ENCODE results near the gene CLEC4F. TPM values are rescaled to one million over a fixed set of nuclear protein-coding genes. Genes with fewer than 3 reads are reported as not detected.

CLEC4F gene
- total RNA-seq, 1 experiment from 2014 or later: not detected

DNA sequence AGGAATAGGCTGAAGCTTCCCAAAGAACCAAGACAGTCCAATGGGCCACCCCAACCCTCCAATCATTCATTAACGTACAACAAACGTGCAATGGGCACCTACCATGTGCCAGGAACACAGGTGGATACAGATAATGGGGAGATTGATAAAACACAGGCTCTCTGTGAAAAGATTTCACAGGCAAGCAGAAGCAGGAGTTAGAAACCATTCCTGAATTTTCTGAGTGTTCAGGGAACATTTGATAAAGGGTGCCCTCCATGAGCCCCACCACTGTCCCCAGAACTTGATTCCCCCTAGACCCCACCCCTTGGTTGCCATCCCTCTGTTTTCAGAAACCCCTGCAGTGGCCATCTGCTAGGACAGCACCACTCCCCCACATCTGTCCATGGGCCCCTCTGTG is 13.7 kb upstream of the CLEC4F start:
- POLR2A ChIA-PET (ENCODE audit: unreplicated experiment): no interaction called here
- H3K4me1 ChIP-seq (replicated peaks; ENCODE audit: insufficient read depth): no peaks in the 10 kb centered on the region
- H3K9me3 ChIP-seq (ENCODE audit: insufficient read depth, low read depth): no peaks in the 10 kb centered on the region
- H3F3A ChIP-seq (ENCODE audit: insufficient read depth, low read depth): no peaks in the 10 kb centered on the region
- no peaks in the 10 kb centered on the region for H3K79me2 ChIP-seq (ENCODE audit: low read depth)
- TF ChIP-seq, protein P1, sequence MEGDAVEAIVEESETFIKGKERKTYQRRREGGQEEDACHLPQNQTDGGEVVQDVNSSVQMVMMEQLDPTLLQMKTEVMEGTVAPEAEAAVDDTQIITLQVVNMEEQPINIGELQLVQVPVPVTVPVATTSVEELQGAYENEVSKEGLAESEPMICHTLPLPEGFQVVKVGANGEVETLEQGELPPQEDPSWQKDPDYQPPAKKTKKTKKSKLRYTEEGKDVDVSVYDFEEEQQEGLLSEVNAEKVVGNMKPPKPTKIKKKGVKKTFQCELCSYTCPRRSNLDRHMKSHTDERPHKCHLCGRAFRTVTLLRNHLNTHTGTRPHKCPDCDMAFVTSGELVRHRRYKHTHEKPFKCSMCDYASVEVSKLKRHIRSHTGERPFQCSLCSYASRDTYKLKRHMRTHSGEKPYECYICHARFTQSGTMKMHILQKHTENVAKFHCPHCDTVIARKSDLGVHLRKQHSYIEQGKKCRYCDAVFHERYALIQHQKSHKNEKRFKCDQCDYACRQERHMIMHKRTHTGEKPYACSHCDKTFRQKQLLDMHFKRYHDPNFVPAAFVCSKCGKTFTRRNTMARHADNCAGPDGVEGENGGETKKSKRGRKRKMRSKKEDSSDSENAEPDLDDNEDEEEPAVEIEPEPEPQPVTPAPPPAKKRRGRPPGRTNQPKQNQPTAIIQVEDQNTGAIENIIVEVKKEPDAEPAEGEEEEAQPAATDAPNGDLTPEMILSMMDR (conservative IDR thresholded peaks at IDR 0.05): no peak
- no peak for TF ChIP-seq EZH2 (IDR thresholded peaks at IDR 0.05; ENCODE audit: low read depth)
- no peak overlapping the region for H3K27ac ChIP-seq
- no peaks in the 10 kb centered on the region for H3K36me3 ChIP-seq (ENCODE audit: low read depth)
- no peaks in the 10 kb centered on the region for H4K20me1 ChIP-seq (ENCODE audit: insufficient read depth)
- no TSS peak for BruUV-seq (replicated peaks)
- H2AFZ ChIP-seq: no peak overlapping the region
- DNase-seq: no peak
- no peaks in the 10 kb centered on the region for H3K9me2 ChIP-seq (ENCODE audit: insufficient read depth)
- CTCF ChIA-PET: no interaction called here
- H3K4me2 ChIP-seq: no peak overlapping the region
- H3K27me3 ChIP-seq (ENCODE audit: insufficient read depth, low read depth): peaks cover 86% of the 10 kb centered on the region
- no peak overlapping the region for H3K4me3 ChIP-seq
- intact Hi-C loops (cut with micrococcal nuclease; ENCODE audit: unreplicated experiment): no loop called here

DNA sequence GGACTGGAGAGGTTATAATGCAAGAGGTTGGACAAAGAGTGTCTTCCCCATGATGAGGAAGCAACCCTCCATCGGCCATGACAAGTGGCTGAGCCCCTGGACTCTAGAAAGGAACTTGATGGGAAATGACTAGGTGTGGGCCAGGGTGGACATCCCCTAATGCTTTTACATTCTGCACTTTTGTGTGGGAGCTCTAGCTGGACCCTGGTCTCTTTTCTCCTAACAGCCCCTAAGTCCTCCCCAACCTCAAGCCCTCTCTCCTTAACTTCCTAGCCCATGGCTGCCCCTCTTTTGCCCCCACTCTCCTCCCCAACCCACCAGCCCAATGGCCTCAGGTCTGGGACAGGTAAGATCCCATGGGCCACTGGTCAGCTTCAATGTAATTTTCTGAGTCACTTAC is 12.8 kb upstream of the CLEC4F start:
- H3F3A ChIP-seq (ENCODE audit: insufficient read depth, low read depth): no peaks in the 10 kb centered on the region
- no peaks in the 10 kb centered on the region for H3K4me1 ChIP-seq (replicated peaks; ENCODE audit: insufficient read depth)
- no peak for DNase-seq
- ChIA-PET POLR2A (ENCODE audit: unreplicated experiment) (no interaction called here), CTCF (no interaction called here)
- H3K9me2 ChIP-seq (ENCODE audit: insufficient read depth): no peaks in the 10 kb centered on the region
- H3K4me2 ChIP-seq: no peak overlapping the region
- H3K27ac ChIP-seq: no peak overlapping the region
- TF ChIP-seq, protein P1 (conservative IDR thresholded peaks at IDR 0.05): no peak
- no peak for TF ChIP-seq EZH2 (IDR thresholded peaks at IDR 0.05; ENCODE audit: low read depth)
- intact Hi-C loops (cut with micrococcal nuclease; ENCODE audit: unreplicated experiment): no loop called here
- H4K20me1 ChIP-seq (ENCODE audit: insufficient read depth): no peaks in the 10 kb centered on the region
- H3K36me3 ChIP-seq (ENCODE audit: low read depth): no peaks in the 10 kb centered on the region
- no peaks in the 10 kb centered on the region for H3K79me2 ChIP-seq (ENCODE audit: low read depth)
- H3K27me3 ChIP-seq (ENCODE audit: insufficient read depth, low read depth): peaks cover 86% of the 10 kb centered on the region
- H3K4me3 ChIP-seq: no peak overlapping the region
- no TSS peak for BruUV-seq (replicated peaks)
- H2AFZ ChIP-seq: no peak overlapping the region
- H3K9me3 ChIP-seq (ENCODE audit: insufficient read depth, low read depth): no peaks in the 10 kb centered on the region

GRCh38 chr2:70832386-70832785 is 12.0 kb upstream of the CLEC4F start:
- intact Hi-C loops (cut with micrococcal nuclease; ENCODE audit: unreplicated experiment): no loop called here
- H3K79me2 ChIP-seq (ENCODE audit: low read depth): no peaks in the 10 kb centered on the region
- no peaks in the 10 kb centered on the region for H3K9me3 ChIP-seq (ENCODE audit: insufficient read depth, low read depth)
- BruUV-seq (replicated peaks): no TSS peak
- POLR2A ChIA-PET (ENCODE audit: unreplicated experiment): no interaction called here
- H3K36me3 ChIP-seq (ENCODE audit: low read depth): no peaks in the 10 kb centered on the region
- H3K4me3 ChIP-seq: no peak overlapping the region
- H3K27me3 ChIP-seq (ENCODE audit: insufficient read depth, low read depth): peaks cover 93% of the 10 kb centered on the region
- no peaks in the 10 kb centered on the region for H3F3A ChIP-seq (ENCODE audit: insufficient read depth, low read depth)
- H3K9me2 ChIP-seq (ENCODE audit: insufficient read depth): no peaks in the 10 kb centered on the region
- CTCF ChIA-PET: no interaction called here
- no peak for DNase-seq
- H3K27ac ChIP-seq: no peak overlapping the region
- no peak for TF ChIP-seq EZH2 (IDR thresholded peaks at IDR 0.05; ENCODE audit: low read depth)
- TF ChIP-seq, protein P1 (conservative IDR thresholded peaks at IDR 0.05): no peak
- no peaks in the 10 kb centered on the region for H3K4me1 ChIP-seq (replicated peaks; ENCODE audit: insufficient read depth)
- H3K4me2 ChIP-seq: no peak overlapping the region
- no peaks in the 10 kb centered on the region for H4K20me1 ChIP-seq (ENCODE audit: insufficient read depth)
- no peak overlapping the region for H2AFZ ChIP-seq

All from PC-9 (cell line).